HEK293 (cell line): ENCODE results near the gene CIAO2B.

Experiments used
- TCF7L2 ChIP-seq: IDR thresholded peaks from 2 replicates; pipeline ENCODE4 v1.6.1; 2011; ENCODE audit warnings: low read depth, mild to moderate bottlenecking, inconsistent platforms, low read length, moderate library complexity, borderline replicate concordance
- YY1 ChIP-seq: fragments of 450-650 bp; formaldehyde crosslinking; IDR thresholded peaks from 2 replicates; pipeline ENCODE4 v1.5.1; 2018; ENCODE audit warnings: missing biosample characterization, missing genetic modification characterization

DNA sequence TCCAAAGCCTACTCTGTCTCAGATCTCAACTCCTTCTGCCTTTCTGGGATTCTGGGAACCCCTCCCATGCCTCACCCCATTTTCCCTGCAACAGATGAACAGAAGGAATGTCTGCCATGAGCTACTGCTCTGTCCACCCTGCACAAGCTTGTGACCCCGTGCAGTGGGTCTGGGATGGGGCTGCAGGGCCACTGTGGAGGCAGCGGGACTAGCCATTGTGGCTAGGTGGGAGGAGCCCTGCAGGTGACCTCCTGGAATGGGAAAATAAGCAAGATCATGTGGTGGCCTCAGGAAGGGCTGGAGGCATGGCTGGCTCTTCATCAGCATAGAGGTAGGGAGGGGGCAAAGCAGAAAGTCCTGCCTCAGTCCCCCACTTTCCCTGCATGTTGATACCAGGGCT lies 40.1 kb downstream of the CIAO2B start:
- TF ChIP-seq YY1 (tag by site-specific recombination): no peak
- TF ChIP-seq TCF7L2: no peak
